Activated T-cell treated with anti-CD3 and anti-CD28 coated beads for 48 hours (primary cell): Measurements from ENCODE around the gene CHMP4A.
"Not testable (repeated sequence)": the region's sequence is repeated elsewhere in the genome, so short reads cannot be mapped to it uniquely, and the experiment has no call there.

ENCODE experiments used
- DNase-seq: peaks from one replicate; pipeline ENCODE4 v3.0.0-alpha.2; 2020; ENCODE audit warnings: low read depth

The CHMP4A gene

DNA sequence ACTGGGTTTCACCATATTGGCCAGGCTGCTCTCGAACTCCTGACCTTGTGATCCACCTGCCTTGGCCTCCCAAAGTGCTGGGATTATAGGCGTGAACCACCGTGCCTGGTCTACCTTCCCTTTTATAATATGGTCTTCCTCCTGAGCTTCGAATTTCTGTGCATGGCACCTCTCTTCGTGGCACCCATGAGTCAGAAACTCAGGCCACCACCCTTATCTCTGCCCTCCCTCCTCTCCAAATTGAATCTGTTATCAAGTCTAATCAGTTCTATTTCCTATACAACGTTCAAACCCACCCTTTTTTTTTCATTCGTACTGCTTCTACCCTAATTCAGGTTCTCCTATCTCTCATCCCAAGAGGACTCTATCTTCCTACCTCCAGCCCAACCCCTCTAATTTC, 34.1 kb upstream of the CHMP4A start:
- DNase-seq, result no peak

DNA sequence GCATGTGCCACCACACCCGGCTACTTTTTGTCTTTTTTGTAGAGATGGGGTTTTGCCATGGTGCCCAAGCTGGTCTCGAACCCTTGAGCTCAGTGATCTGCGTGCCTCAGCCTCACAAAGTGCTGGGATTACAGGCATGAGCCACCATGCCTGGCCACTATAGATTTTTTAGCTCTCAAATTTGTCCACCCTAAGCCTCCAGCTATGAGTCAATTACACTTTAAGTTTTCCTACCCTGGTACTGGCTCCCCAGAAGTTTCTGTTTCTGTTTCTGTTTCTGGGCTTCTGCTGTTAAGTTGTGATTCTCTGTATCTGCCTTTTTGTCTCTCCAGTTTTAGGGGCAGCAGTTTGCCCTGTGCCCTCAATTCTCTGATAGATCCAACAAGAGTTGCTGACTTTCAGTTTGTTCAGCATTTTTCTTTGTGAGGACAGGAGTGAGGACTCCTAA, 33.5 kb upstream of the CHMP4A start:
- DNase-seq, result no peak

GRCh38 chr14:24245350-24245749, 32.1 kb upstream of the CHMP4A start:
- DNase-seq, result not testable (repeated sequence)

GRCh38 chr14:24243336-24243836, 30.1 kb upstream of the CHMP4A start:
- no peak for DNase-seq

GRCh38 chr14:24241829-24242443, 28.6 kb upstream of the CHMP4A start:
- DNase-seq, result peak; percentile 92

DNA sequence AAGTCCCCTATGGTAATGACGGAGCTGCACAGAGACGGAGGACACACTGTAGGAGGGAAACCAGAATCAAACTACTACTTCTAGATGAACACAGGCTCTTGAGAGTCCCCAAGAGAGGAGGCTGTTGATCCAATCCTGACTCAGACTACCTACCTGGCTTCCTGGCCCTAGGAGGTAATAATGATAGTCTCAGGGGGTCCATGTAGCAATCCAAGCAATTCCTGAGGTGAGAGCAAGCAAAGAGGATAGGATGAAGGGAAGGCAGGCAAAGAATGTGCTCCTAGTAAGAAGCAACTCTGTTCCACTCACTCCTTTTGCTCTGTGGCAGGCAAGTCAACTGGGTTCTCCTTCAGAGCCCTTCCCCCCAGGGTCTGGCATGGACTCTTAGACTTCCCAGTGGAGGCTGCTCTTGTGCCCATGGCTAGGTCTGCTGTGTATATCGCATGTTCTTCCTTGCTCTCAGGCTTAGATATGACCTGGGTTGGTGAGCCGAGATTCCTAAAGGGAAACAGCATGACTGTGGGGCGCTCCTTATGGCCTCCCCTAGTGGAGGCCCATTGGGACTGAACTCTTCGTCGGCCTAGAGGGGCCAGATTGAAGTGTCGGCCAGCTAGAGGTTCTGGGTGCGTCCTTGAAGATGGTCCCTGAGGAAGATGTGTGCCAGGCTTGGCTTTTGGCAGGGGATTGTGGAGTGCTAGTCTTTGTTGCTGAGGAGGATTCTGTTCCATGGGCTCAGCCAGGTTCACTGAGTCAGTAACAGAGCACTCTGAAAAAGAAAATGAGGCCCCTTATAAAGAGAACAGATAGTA, 27.0 kb upstream of the CHMP4A start:
- no peak for DNase-seq

DNA sequence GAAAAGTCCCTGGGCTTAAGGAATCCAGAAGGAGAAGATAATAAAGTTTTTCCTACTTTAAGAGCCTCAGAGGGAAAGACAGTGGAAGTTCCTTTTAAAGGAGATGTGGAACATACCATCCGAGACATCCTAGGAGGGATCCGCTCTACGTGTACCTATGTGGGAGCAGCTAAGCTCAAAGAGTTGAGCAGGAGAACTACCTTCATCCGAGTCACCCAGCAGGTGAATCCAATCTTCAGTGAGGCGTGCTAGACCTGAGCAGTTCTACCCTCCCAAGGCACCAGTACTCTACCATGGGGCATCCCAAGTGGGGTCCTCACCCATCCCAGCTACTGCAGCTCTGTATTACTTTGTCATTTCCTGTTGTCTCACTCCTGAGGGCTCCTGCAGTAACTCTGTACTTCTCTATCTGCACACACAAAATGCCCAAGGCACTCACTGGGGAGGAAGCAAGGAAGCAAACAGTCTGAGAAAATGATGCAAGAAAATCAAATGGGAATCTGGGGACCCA, 25.3 kb upstream of the CHMP4A start:
- DNase-seq, result no peak

GRCh38 chr14:24238123-24238522, 24.8 kb upstream of the CHMP4A start:
- no peak for DNase-seq

GRCh38 chr14:24237463-24237955, 24.2 kb upstream of the CHMP4A start:
- DNase-seq, result no peak

- DNase-seq, result no peak
These were observed 23.6 kb upstream of the CHMP4A start for GRCh38 chr14:24236689-24237462.

DNA sequence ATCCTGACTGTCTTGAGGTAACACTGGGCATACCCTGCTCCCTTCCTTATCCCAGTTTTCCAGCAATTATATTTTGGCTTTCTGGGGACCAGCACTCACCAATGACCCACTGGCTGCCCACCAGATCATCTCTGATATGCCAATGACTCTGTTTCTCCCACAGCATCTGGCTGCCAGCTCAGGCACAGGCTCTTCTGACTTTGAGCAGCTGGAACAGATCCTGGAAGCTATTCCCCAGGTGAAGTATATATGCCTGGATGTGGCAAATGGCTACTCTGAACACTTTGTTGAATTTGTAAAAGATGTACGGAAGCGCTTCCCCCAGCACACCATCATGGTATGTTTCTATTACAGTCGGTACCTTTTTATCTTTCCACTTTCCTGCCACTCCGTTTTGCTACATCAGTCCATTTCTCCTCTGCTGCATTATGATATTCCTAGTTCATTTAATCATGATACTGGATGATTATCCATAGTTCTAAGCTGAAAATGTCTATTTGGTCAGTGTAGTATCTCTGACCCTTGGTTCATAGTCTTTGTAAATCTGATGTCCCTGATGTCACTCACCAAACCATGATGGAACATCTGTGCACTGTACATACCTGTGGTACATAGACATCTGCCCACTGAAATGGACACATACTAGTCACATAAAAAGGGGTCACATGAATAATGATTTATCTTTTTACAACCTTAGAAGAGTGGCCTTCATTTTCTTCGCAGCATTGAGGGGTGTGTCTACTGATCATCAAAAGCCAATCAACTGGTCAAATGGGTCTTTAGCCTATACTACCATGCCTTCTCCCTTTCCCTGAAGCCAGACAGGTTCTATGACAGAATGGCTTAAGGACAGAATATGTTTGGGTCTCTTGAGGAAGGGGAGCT, 22.8 kb upstream of the CHMP4A start:
- DNase-seq, result no peak

- DNase-seq, result no peak
These were observed 21.1 kb upstream of the CHMP4A start for GRCh38 chr14:24234095-24235005.

DNA sequence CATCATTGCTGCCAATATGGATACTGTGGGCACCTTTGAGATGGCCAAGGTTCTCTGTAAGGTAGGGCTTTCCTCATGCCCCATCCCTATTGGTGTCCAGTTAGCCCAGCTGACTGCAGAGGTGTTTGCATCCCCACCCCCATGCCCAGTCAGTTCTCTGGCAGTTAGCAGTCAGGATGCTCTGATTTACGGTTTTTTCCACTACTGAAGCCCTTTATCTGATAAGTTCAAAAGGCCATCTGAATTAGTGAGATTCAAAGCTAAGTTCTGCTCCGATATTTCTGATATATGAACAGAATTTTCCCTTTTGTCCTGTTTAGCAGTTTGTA, 20.2 kb upstream of the CHMP4A start:
- no peak for DNase-seq

- DNase-seq, result no peak
These were observed 19.6 kb upstream of the CHMP4A start, which contains the start of gene GMPR2 for GRCh38 chr14:24232645-24233537. Gene GMPR2, plus strand, starts transcription at chr14:24232929. Its CDS starts 325 bp downstream, at chr14:24233254.

- DNase-seq, result peak; percentile 85
These were observed 18.9 kb upstream of the CHMP4A start, which contains the start of gene NEDD8 for GRCh38 chr14:24232121-24232644. Gene NEDD8, minus strand, starts transcription at chr14:24232367. Its CDS starts 100 bp downstream, at chr14:24232267.

GRCh38 chr14:24231263-24232120, 18.2 kb upstream of the CHMP4A start:
- no peak for DNase-seq

- no peak for DNase-seq
These were observed 15.6 kb upstream of the CHMP4A start for GRCh38 chr14:24228902-24229301.

- no peak for DNase-seq
These were observed 13.2 kb upstream of the CHMP4A start for GRCh38 chr14:24226473-24226872.
